ENCODE measurements around the gene EPN1. TPM values are rescaled to one million over a fixed set of nuclear protein-coding genes. Genes with fewer than 3 reads are reported as not detected.

The EPN1 gene
- polyA plus RNA-seq, 1 of the 3 experiments (the other 2 are of a cell fraction), result 134 TPM

- H4K20me1 ChIP-seq (ENCODE audit: insufficient read depth), result peaks cover 79% of the 10 kb centered on the region
- CTCF ChIA-PET, result interaction anchor here (0.8 to 2.1 kb wide), 3 partner anchors 10 to 20 kb away, joined by 5 to 9 read pairs (median 8); no protein-coding TSS in a partner anchor
- H3K9me3 ChIP-seq, result no peaks in the 10 kb centered on the region
- peaks cover 86% of the 10 kb centered on the region for H3K79me2 ChIP-seq (ENCODE audit: insufficient read depth)
- no peaks in the 10 kb centered on the region for H3K9me2 ChIP-seq
- no peaks in the 10 kb centered on the region for H3K27me3 ChIP-seq (ENCODE audit: insufficient read depth)
- no peak for TF ChIP-seq EP300 (IDR thresholded peaks at IDR 0.05; ENCODE audit: borderline replicate concordance in 1 of 2, low read depth in 1 of 2, low read length in 1 of 2)
- TF ChIP-seq USF2 (IDR thresholded peaks at IDR 0.05; ENCODE audit: borderline replicate concordance, low read depth, low read length), result no peak
- TF ChIP-seq ZBTB33 (IDR thresholded peaks at IDR 0.05; ENCODE audit: borderline replicate concordance, low read depth), result no peak
- no peak for TF ChIP-seq FOXM1 (IDR thresholded peaks at IDR 0.05; ENCODE audit: low read depth)
- TF ChIP-seq RCOR1 (IDR thresholded peaks at IDR 0.05; ENCODE audit: low read length), result no peak
- no peak for TF ChIP-seq SMC3 (IDR thresholded peaks at IDR 0.05; ENCODE audit: low read depth, low read length)
- TF ChIP-seq MAX (IDR thresholded peaks at IDR 0.05; ENCODE audit: low read depth), result no peak
- TF ChIP-seq RAD21 (IDR thresholded peaks at IDR 0.05; ENCODE audit: low read length), result no peak
- TF ChIP-seq CHD2 (IDR thresholded peaks at IDR 0.05; ENCODE audit: low read length, partially characterized antibody), result no peak
- TF ChIP-seq FOXJ3 (CRISPR knock-in tag; IDR thresholded peaks at IDR 0.05), result no peak
- TF ChIP-seq USF1 (IDR thresholded peaks at IDR 0.05; ENCODE audit: borderline replicate concordance, low read depth), result no peak
- TF ChIP-seq POLR2AphosphoS5 (IDR thresholded peaks at IDR 0.05; ENCODE audit: low read depth, low read length), result no peak
- TF ChIP-seq FOSL2 (IDR thresholded peaks at IDR 0.05; ENCODE audit: borderline replicate concordance, low read depth), result no peak
- TF ChIP-seq REST (IDR thresholded peaks at IDR 0.05; ENCODE audit: low read depth, low read length), result no peak
- TF ChIP-seq TAF1 (IDR thresholded peaks at IDR 0.05; ENCODE audit: borderline replicate concordance, low read depth, low read length), result no peak
- TF ChIP-seq TEAD4 (IDR thresholded peaks at IDR 0.05; ENCODE audit: borderline replicate concordance, insufficient read depth), result no peak
- TF ChIP-seq IRF3 (IDR thresholded peaks at IDR 0.05; ENCODE audit: low read depth, low read length), result no peak
- TF ChIP-seq SIN3A (IDR thresholded peaks at IDR 0.05; ENCODE audit: borderline replicate concordance, low read depth, low read length), result no peak
- H2AFZ ChIP-seq (ENCODE audit: low read depth), result no peak overlapping the region
- 86% methylated on average over 9 of the region's 9 CpGs for WGBS (ENCODE audit: low lambda C conversion rate)
- peaks cover 7 to 28% of the 10 kb centered on the region in 2 experiments; a peak in 3 of 4 replicates for H3K4me1 ChIP-seq (ENCODE audit: control insufficient read depth in 1 of 2, insufficient read depth in 2 of 2, low read depth in 1 of 2, low read length in 1 of 2)
- no peak overlapping the region for H3K9ac ChIP-seq
- peak overlapping the region in 1 of 2 experiments; percentile 33; a peak in 1 of 4 replicates for H3K27ac ChIP-seq (ENCODE audit: low read depth in 2 of 2, low read length in 1 of 2)
- POLR2A ChIA-PET, result no interaction called here
- H3K36me3 ChIP-seq (replicated peaks in 1 of 2; ENCODE audit: control insufficient read depth in 1 of 2, insufficient read depth in 2 of 2, low read length in 1 of 2), result peaks cover 16 to 45% of the 10 kb centered on the region in 2 experiments
- H3F3A ChIP-seq (replicated peaks; ENCODE audit: insufficient read depth), result peaks cover 38% of the 10 kb centered on the region
- H3K4me3 ChIP-seq (ENCODE audit: low read depth in 2 of 2, low read length in 1 of 2), result no peak overlapping the region
- DNase-seq, result no peak
- no peak overlapping the region for H3K4me2 ChIP-seq
Measured at GRCh38 chr19:55673465-55673864, 1.6 kb upstream of the EPN1 start.

Measured in SK-N-SH (cell line).